Stimulated activated naive CD4-positive, alpha-beta T cell (primary cell): Measurements from ENCODE around the gene KATNIP.

Source experiments
- DNase-seq, 6 experiments: peaks; one replicate each; lab custom pipeline; 2025; lab: John Stamatoyannopoulos, UW

KATNIP gene

GRCh38 chr16:27549746-27550581 is at the start of gene KATNIP, which contains the start of gene GTF3C1:
TSS of gene KATNIP (plus strand) at chr16:27550144. CDS start at chr16:27550171, 27 bp downstream.
TSS of gene GTF3C1 (minus strand) at chr16:27549913. CDS start at chr16:27549890, 23 bp downstream.
- DNase-seq = peak; percentile 99 to 100 (median 100)

- DNase-seq = no peak
Measured at GRCh38 chr16:27500801-27501200, 49.1 kb upstream of the KATNIP start.

GRCh38 chr16:27503662-27504061 is 46.3 kb upstream of the KATNIP start:
- DNase-seq = no peak

- no peak for DNase-seq
Measured at GRCh38 chr16:27505297-27506236, 44.4 kb upstream of the KATNIP start.

- no peak for DNase-seq
Measured at GRCh38 chr16:27506771-27507170, 43.2 kb upstream of the KATNIP start.

GRCh38 chr16:27508476-27508875 is 41.5 kb upstream of the KATNIP start:
- DNase-seq = no peak

GRCh38 chr16:27511657-27512448 is 38.1 kb upstream of the KATNIP start:
- DNase-seq = no peak

- no peak for DNase-seq
Measured at GRCh38 chr16:27514806-27515205, 35.1 kb upstream of the KATNIP start.

- no peak for DNase-seq
Measured at GRCh38 chr16:27515874-27516353, 34.0 kb upstream of the KATNIP start.

- DNase-seq = no peak
Measured at GRCh38 chr16:27516365-27516764, 33.6 kb upstream of the KATNIP start.

GRCh38 chr16:27517664-27518063 is 32.3 kb upstream of the KATNIP start:
- DNase-seq = no peak

GRCh38 chr16:27518226-27518625 is 31.7 kb upstream of the KATNIP start:
- DNase-seq = no peak

GRCh38 chr16:27520982-27521673 is 28.8 kb upstream of the KATNIP start:
- no peak for DNase-seq

GRCh38 chr16:27522173-27522707 is 27.7 kb upstream of the KATNIP start:
- DNase-seq = no peak

GRCh38 chr16:27526180-27526579 is 23.8 kb upstream of the KATNIP start:
- DNase-seq = no peak

- no peak for DNase-seq
Measured at GRCh38 chr16:27528294-27528693, 21.6 kb upstream of the KATNIP start.

- DNase-seq = no peak
Measured at GRCh38 chr16:27529962-27530361, 20.0 kb upstream of the KATNIP start.

- DNase-seq = no peak
Measured at GRCh38 chr16:27531186-27531585, 18.8 kb upstream of the KATNIP start.

GRCh38 chr16:27531826-27532800 is 17.8 kb upstream of the KATNIP start:
- no peak for DNase-seq

GRCh38 chr16:27534256-27534655 is 15.7 kb upstream of the KATNIP start:
- no peak for DNase-seq
